ENCODE measurements around the gene TLL1.

Gene TLL1

DNA sequence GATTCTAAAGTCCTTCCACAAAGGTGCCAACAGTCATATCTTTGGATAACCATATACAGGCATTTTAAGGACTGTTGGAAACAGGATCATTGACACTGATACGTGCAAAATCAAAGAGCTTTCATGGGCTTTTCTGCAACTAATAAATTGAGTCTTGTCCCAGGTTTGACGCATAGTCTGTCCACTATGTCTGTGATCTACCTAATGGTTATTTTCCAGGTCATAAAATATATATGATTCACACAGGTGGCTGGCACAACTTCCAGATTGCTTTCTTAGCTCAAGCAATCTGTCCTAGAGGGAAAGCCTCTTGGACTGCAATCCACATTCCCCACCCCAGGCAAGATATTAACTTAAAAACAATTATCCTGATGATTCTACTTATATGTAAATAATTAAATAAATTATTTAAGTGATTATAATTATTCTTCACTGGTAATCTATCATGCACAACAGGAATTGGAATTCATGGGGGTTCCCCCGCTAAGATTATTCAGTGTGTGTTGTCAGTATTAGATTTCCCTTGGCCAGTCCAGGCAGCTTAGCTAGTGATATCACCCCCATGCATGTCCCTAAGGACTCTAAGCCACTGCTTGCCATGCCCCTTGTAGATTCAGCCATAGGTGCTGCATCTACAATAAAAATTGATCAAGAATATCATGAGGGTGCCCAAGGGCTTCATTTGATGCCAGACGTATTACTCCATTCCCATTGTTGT is 97.8 kb downstream of the TLL1 start:
- H3K4me3 ChIP-seq (ENCODE audit: low read depth, low read length): no peak overlapping the region
- no peak for TF ChIP-seq MYC (IDR thresholded peaks at IDR 0.05; ENCODE audit: low read depth, low read length)
- no peak for TF ChIP-seq POLR2A (IDR thresholded peaks at IDR 0.05; ENCODE audit: extremely low read depth, insufficient read length)
- no peak for TF ChIP-seq MAX (IDR thresholded peaks at IDR 0.05; ENCODE audit: low read depth, low read length)
- TF ChIP-seq, protein P1, sequence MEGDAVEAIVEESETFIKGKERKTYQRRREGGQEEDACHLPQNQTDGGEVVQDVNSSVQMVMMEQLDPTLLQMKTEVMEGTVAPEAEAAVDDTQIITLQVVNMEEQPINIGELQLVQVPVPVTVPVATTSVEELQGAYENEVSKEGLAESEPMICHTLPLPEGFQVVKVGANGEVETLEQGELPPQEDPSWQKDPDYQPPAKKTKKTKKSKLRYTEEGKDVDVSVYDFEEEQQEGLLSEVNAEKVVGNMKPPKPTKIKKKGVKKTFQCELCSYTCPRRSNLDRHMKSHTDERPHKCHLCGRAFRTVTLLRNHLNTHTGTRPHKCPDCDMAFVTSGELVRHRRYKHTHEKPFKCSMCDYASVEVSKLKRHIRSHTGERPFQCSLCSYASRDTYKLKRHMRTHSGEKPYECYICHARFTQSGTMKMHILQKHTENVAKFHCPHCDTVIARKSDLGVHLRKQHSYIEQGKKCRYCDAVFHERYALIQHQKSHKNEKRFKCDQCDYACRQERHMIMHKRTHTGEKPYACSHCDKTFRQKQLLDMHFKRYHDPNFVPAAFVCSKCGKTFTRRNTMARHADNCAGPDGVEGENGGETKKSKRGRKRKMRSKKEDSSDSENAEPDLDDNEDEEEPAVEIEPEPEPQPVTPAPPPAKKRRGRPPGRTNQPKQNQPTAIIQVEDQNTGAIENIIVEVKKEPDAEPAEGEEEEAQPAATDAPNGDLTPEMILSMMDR (IDR thresholded peaks at IDR 0.05; ENCODE audit: low read depth, low read length): no peak
- DNase-seq (ENCODE audit: low read depth): no peak

- DNase-seq (ENCODE audit: low read depth): no peak
- TF ChIP-seq MAX (IDR thresholded peaks at IDR 0.05; ENCODE audit: low read depth, low read length): no peak
- TF ChIP-seq, protein P1 (IDR thresholded peaks at IDR 0.05; ENCODE audit: low read depth, low read length): no peak
- no peak for TF ChIP-seq POLR2A (IDR thresholded peaks at IDR 0.05; ENCODE audit: extremely low read depth, insufficient read length)
- TF ChIP-seq MYC (IDR thresholded peaks at IDR 0.05; ENCODE audit: low read depth, low read length): no peak
- no peak overlapping the region for H3K4me3 ChIP-seq (ENCODE audit: low read depth, low read length)
Observed at GRCh38 chr4:165971446-165971845, 98.4 kb downstream of the TLL1 start.

DNA sequence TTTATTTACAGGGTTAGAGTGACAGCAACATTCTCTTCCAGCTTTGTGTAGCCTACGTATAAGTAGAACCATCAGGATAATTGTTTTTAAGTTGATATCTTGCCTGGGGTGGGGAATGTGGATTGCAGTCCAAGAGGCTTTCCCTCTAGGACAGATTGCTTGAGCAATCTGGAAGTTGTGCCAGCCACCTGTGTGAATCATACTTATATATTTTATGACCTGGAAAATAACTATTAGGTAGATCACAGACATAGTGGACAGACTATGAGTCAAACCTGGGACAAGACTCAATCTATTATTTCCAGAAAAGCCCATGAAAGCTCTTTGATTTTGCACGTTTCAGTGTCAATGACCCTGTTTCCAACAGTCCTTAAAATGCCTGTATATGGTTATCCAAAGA is 98.9 kb downstream of the TLL1 start:
- H3K4me3 ChIP-seq (ENCODE audit: low read depth, low read length): no peak overlapping the region
- no peak for DNase-seq (ENCODE audit: low read depth)
- TF ChIP-seq, protein P1 (IDR thresholded peaks at IDR 0.05; ENCODE audit: low read depth, low read length): no peak
- no peak for TF ChIP-seq MAX (IDR thresholded peaks at IDR 0.05; ENCODE audit: low read depth, low read length)
- TF ChIP-seq MYC (IDR thresholded peaks at IDR 0.05; ENCODE audit: low read depth, low read length): no peak
- no peak for TF ChIP-seq POLR2A (IDR thresholded peaks at IDR 0.05; ENCODE audit: extremely low read depth, insufficient read length)

DNA sequence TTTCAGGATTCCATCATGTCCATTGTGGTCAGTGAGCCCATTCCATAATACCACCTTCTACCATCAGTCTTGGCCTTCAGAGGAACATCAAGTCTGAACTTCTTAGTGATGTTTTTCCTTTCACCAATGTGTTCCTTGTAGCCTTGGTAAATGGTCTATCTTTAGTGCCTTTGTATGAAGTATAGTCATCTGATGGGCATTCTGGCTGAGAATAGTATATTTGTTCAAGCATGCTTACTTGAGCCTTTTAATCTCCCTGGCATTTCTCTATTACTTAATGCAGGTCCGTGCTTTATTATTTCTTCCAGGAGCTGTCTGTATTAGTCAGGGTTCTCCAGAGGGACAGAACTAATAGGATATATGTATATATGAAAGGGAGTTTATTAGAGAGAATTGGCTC is 99.7 kb downstream of the TLL1 start:
- no peak for DNase-seq (ENCODE audit: low read depth)
- H3K4me3 ChIP-seq (ENCODE audit: low read depth, low read length): no peak overlapping the region
- no peak for TF ChIP-seq MYC (IDR thresholded peaks at IDR 0.05; ENCODE audit: low read depth, low read length)
- TF ChIP-seq, protein P1 (IDR thresholded peaks at IDR 0.05; ENCODE audit: low read depth, low read length): no peak
- no peak for TF ChIP-seq POLR2A (IDR thresholded peaks at IDR 0.05; ENCODE audit: extremely low read depth, insufficient read length)
- TF ChIP-seq MAX (IDR thresholded peaks at IDR 0.05; ENCODE audit: low read depth, low read length): no peak

DNA sequence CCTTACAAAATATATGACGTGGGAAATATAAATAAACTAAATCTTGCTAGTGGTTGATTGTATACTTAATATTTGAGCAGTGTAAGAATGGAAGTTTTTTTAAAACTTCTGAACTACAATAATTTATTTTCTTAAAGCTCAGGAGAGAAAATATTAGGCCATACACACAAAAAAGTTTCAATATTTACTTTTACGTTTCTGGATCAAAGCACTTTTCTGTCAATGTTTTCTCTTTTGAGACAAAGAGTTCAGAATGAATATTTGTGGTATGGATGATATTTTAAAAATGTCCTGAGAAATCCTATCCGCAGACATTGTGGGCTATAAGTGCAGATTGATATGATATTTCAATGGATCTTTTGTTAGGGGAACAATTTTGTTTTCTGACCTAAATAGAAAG is 109.9 kb downstream of the TLL1 start:
- TF ChIP-seq MAX (IDR thresholded peaks at IDR 0.05; ENCODE audit: low read depth, low read length) (no peak), POLR2A (IDR thresholded peaks at IDR 0.05; ENCODE audit: extremely low read depth, insufficient read length) (no peak), MYC (IDR thresholded peaks at IDR 0.05; ENCODE audit: low read depth, low read length) (no peak)
- TF ChIP-seq, protein P1 (IDR thresholded peaks at IDR 0.05; ENCODE audit: low read depth, low read length): no peak
- no peak for DNase-seq (ENCODE audit: low read depth)
- no peak overlapping the region for H3K4me3 ChIP-seq (ENCODE audit: low read depth, low read length)
